HG03175 (cell line): ENCODE measurements around the gene WWOX.

Source experiments
- ATAC-seq: cut with Tn5 transposase; IDR thresholded peaks from one replicate; pipeline ENCODE4 v1.9.1; 2021; ENCODE audit warnings: mild to moderate bottlenecking, moderate library complexity; ENCODE audit not compliant: unreplicated experiment

WWOX gene

DNA sequence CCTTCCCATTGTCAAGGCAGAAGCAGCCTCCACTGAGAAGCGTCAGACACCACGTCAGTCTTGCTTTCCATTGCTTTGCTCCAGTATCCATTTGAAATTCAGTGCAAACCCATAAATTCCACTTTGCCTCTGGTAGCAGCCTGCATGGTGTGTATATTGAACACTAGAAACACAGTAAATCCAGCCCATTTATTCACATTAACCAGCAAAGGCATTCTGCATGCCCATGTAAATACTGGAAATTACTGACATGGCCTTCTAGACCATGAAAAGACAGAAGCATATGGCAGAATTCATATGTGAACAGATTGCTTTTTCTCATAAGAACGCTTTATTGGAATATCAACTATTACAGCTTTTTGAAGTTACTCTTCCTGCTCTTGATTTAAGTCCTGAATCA lies 595.0 kb downstream of the WWOX start:
- ATAC-seq, result no peak

DNA sequence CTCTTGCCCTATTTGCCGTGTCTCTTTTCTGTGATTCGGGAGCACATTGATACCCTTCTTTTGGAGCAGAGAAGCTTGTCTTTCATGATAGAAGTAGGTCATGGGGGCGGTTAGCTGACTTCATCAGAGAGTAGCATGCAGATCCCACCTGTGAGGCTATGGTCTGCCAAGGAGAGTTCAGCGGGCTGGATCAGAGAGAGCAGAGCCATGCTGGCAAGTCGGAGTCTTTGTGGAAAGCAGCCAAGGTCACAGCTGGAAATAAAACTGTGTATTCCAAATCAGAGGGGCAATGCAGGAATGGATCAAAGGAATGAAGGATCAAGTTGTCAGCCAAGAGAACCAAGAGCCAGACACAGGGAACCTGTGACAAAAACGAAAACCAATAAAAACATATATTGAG lies 595.9 kb downstream of the WWOX start:
- no peak for ATAC-seq

DNA sequence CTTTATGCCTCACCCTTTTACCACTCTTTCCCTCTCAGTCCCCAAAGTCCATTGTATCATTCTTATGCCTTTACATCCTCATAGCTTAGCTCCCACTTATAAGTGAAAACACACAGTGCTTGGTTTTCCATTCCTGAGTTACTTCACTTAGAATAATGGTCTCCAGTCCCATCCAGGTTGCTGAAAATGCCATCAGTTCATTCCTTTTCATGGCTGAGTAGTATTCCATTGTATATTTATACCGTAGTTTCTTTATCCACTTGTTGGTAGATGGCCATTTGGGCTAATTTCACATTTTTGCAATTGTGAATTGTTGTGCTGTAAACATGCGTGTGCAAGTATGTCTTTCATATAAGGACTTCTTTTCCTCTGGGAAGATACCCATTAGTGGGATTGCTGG lies 597.3 kb downstream of the WWOX start:
- no peak for ATAC-seq

DNA sequence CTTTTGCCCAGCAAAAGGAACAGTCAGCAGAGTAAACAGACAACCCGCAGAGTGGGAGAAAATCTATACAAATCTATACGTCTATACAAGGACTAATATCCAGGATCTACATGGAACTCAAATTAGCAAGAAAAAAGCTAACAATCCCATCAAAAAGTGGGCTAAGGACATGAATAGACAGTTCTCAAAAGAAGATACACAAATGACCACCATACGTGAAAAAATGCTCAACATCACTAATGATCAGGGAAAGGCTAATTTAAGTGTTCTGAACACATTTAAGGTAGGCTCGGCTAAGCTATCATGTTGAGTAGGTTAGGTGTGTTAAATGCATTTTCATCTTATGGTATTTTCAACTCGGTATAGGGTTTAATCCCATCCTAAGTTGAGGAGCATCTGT lies 598.0 kb downstream of the WWOX start:
- ATAC-seq, result no peak

DNA sequence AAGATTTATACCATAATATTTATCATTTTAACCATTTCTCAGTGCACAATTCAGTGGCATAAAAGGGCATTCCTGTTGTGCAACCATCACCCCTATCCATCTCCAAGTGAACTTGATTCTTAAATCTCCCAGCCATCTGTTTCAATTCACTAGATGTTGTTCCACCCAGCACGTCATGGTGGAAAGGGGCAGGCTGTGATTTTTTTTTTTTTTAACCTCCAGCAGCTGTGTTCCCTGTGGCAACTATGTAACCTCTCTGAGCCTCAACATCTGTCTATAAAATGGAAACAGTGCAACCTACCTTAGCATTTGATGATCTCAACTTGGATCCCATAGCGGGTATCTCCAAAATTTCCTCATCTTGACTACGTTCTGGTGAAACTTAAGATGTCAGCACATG lies 604.5 kb downstream of the WWOX start:
- no peak for ATAC-seq

DNA sequence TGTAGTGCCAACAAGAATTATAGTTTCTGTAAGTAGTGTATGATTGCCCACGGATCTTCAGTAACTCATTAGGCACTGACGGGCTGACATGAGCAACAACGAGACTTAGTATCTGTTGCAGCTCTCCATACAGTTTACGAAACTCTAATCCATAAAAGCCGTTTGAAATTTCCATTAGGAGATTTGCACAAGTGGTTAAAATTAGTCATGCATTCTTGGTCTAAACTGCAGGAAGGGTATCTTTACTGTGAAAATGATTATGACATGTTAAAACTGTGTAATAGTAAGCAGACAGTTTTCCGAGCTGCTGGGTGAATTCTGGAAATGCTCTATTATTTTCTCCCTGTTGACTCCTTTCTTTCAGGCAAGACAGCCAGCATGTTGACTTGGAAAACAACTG lies 605.0 kb downstream of the WWOX start:
- ATAC-seq, result no peak

DNA sequence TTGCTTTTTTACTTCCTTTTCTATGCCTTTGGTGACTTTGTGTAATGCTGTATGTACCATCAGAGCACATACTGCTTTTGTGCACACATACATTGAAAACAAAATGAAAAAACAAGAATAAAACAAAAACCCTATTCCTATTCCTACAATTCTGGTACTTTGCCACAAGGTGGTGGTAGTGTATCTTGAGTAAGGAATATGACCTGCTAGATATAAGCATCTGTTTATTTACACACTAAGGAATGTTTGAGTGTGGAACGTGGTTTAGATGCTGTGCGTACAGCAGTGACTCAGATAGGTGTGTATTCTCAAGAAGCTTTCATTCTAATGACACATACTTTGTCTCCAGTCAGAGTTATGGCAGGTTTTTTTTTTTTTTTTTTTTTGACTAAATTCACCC lies 606.2 kb downstream of the WWOX start:
- no peak for ATAC-seq

DNA sequence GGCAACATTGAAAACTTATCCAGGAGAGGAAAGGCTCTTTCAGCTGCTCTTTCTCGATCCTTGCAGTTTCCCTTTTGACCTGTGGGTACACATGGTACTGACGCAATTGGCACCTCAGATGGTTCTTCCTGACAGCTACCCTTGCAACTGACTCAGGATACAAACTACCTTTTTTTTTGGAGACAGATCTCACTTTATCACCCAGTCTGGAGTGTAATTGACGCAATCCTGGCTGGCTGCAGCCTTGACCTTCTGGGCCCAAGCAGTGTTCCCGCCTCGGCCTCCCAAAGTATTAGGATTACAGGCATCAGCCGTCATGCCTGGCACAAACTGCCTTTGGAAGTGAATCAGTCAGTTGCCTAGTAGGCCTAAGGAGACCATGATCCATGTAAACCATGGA lies 607.2 kb downstream of the WWOX start:
- ATAC-seq, result no peak

DNA sequence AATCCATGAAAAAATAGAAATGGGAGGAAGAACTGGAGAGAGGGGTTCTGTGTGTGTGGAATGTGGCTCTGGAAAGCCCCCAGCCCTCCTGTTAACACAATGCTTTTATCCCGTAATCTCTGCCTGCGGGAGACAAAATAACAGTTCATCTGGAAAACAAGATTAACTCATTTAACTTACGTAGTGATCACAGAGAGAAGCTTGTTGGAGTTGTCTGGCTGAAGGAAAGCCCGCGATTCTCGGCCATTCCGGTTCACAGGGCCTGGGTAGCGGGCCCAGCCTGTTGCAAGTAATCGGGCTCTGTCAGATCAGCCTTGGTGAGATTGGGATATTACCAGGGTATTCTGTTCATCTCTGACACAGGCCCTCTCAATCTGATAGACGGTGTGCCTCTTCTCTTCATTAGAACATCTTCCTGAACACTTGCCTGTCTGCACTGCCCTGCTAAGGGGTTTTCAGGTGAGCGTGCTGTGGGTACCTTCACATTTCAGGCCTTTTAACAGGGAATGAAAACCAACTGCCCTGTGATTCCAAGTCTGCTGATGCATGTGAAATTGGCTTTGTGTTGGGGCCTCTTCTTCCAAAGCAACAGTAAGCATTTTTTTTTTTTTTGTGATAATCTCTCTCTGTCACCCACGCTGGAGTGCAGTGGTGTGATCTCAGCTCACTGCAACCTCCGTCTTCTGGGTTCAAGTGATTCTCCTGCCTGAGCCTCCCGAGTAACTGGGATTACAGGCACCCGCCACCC lies 609.9 kb downstream of the WWOX start:
- ATAC-seq, result no peak

DNA sequence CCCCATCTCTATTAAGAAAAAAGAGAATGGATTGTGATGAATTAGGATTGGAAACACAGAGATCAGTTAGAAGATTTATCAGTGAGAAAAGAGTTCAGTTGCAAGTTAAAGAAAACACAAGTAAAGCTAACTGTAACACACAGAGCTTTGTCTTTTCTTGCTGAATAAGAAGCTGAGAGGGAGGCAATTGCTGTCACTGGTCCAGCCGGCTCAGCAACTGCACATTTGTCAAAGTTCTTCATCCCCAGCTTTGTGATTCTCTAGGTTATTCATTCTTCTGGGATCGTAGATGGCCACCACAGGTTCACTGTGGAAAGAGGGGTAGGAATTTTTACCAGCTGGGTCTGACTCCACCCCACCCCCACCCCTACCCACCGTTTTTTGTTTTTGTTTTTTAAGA lies 615.7 kb downstream of the WWOX start:
- no peak for ATAC-seq

DNA sequence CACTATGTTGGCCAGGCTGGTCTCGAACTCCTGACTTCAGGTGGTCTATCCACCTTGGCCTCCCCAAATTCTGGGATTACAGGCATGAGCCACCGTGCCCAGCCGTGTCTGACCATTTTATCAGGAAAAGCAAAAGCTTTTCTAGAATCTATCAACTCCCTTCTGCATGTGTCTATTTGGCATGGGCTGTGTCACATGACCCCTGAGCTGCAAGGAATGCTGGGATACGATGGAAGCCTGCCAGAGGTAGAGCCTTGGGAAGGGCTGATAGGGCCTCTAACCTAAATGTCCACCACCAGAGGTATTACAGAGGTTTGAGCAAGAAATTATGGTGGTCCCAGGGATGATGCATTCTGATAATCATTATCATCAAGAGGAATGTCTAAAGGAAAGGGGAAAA lies 616.2 kb downstream of the WWOX start:
- ATAC-seq, result no peak

DNA sequence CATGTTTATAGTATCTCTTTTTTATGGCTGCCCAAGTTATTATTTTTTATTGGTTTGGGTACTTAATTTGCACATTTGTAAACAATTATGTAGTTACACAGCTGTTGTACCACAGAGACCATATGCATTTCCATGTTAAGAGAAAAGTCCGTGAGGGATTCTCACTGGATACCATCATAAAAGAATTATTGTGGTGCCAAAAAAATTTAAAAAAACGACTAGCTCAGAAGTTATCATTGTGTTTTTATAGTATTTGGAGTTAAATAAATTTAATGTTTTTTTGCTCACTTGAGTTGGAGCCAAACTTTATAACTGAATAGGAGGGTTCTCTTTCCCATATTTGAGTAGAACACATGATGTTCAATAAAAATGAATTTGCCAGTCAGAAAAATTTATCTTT lies 618.7 kb downstream of the WWOX start:
- no peak for ATAC-seq

DNA sequence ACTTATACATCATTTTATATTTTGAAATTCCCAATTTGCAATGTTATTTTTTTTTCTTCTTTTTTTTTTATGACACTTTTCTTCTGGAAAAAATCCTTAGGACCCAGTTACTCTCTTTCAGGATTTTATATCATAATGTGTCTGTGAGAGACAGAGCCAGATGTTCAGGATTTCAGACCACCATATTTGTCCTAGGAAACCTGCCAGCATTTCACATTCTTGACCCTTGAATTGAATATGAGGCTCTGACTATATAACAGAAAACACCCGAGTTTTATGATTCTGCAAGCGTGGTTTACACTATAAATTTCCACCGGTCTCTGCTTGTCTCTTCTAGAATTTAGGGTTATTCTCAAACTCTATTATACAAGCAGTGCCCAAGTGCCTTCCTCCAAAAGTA lies 621.0 kb downstream of the WWOX start:
- ATAC-seq, result no peak

DNA sequence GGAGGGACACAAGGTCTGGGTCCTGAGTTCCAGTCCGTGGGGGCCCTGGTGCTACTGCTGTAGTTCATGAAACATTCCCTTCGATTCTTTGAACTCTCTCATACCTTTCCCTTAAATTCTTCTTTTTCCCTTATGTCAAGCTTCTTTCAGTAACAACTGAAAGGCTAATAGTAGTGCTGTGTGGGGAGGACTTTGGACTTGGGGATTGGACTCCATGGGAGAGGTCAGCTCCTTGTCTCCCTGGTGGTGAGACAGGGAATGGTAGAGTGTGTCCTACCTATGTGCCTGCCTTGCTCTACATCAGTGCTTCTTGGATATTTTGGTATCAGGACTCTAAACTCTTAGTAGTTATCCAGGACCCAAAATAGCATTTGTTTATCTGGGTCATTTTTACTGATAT lies 628.1 kb downstream of the WWOX start:
- no peak for ATAC-seq

DNA sequence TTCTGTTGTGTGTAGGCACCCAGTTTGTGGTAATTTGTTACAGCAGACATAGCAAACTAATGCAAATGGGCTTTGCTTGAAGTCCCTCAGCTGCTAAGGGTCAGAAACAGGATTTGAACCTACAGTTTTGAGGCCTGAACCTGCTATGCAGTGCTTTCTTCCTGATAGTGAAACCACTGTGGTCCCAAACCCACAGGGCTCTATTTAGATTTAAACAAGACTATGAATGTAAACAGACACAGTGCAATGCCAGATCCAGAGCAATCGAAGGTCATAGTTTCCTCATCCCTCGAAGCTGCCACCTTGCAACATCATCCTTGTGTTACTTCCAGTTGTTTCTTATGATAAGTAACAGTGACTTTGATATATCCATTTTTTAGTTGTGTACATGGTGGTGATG lies 630.2 kb downstream of the WWOX start:
- peak; percentile 64 for ATAC-seq

DNA sequence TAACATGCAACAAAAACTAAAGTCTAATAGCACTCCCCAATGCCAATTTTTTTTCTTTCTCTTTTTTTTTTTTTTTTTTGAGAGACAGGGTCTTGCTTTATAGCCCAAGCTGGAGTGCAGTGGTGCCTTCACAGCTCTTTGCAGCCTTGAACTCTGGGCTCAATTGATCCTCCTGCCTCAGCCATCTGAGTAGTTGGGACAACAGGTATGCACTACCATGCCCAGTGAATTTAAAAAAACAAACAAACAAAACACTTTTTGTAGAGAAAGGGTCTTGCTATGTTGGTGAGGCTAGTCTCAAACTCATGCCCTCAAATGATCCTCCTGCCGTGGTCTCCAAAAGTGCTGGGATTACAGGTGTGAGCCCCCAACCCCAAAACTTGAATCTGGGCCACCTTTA lies 632.3 kb downstream of the WWOX start:
- ATAC-seq, result no peak

DNA sequence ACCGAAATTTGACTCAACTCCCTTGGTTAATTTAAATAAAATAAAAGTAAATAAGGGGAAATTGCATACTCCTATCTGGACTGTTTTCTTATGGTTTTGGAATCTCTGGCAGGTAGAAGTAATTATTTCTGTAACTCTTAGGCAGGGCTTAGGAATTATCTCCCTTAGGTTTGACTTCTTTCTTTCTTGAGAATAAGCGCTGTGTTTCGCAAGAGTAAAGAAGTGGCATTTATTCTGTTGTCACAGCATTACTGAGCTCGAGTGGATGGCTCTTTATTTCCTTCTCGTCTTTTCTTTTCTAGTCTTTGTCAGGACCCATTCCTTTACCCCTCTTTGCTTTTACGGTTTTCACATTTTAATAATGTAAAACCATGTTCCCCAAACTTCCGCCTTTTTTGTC lies 633.2 kb downstream of the WWOX start:
- no peak for ATAC-seq

DNA sequence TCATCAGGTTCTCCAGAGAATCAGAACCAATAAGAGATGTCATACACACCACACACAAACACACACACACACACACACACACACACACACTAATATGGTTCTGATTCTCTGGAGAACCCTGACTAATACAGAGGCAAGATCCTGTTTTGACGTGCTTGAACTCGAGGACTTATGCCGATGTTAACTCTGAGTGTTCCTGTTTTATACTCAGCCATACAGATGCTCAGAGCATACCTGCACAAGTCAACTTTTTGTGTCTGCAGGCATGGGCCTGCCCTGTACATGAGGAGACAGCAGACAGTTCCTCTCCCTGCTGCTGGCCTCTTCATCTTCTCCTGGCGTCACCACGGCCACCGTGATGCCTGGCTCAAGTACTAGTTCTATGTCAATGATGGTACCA lies 635.9 kb downstream of the WWOX start:
- ATAC-seq, result no peak

DNA sequence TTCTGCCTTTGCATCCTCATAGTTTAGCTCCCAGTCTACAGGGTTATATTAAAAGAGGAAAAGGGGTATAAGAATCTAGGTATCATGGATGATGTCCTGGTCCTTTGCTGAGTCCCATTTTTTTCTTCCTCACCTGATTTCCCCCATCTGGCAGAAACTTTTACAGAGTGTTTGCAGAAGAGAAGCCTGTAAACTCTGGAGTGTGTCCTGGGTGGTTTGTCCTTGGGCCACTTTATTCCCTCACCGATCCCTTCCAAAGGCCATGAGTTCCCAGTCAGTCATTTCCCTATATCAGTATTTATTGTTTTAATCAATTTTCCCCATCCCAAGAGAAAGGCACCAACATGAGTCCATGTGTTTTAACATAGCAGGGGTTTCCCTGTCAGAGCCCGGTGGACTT lies 638.2 kb downstream of the WWOX start:
- ATAC-seq, result no peak

DNA sequence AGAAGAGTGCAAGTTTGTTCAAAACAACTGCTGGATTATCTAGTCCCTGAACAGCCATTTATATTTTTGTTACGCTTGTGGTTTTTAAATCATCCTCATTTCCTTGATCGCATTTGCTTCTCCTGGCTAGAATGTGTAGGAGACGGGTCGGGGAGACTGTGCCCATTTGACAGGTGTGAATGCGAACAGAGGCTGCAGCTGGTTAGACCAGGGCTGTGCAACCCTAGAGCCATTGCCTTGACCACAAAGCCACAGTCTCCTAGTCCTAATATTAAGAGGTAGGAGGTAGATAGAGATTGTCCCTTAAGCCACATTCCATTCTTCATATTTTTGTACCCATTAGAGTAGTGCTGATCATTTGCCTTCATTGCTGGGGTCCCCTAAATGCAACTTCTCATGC lies 639.1 kb downstream of the WWOX start:
- no peak for ATAC-seq

DNA sequence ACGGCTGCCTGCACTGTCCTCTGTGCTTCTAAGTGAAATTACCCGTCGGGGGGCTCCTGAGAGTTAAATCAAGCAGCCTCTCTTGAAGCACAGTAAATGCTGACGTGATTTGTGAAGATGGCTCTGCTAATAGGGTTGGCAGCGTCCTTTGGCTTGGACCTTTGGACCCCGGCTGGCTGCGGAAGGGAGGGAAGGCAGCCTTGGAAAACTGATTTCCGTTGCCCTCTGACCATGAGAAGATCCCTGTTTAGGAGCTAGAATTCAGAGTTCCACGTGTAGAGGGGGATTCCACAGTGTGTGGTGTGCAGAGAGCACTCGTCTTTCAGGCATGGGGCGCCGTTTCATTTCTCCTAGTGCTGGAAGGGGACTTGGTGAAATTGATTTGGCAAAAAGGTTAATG lies 640.8 kb downstream of the WWOX start:
- no peak for ATAC-seq

DNA sequence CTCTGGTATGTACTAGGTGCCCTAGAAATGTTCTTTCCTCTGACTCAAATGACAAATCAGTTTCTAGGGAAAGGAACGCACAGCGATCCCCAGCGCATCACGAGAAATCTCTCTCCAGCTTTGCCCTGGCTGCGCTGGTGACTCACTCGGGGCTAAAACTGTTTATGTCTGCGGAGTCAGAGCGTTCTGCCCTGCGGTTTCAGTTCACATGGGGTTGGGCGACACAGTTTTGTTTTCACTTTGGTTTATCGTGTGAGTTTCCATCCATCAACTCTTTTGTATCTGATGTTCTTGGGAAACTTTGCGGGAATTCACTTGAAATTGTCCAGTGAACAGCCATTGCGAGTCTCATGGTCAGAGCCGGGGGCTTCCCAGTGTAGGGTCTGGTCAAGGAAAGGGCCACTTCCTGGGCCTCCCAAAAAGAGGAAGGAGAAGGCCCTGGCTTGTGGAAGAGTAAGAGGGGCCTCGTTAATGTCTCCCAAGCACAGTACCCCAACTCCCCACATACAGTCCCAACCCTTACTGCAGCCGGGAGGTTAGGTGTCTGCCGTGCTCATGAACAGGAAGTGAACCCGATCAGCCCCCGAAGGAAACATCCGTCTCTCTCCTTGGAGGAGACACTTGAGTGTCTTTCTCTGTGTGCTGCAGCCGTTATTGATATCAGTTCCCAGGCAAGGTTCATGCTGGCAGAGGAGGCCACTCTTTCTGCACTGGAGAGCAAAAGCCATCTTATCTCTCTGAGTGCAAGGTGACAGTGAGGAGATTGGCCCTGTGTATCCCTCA lies 643.2 kb downstream of the WWOX start:
- peak; percentile 96 for ATAC-seq

DNA sequence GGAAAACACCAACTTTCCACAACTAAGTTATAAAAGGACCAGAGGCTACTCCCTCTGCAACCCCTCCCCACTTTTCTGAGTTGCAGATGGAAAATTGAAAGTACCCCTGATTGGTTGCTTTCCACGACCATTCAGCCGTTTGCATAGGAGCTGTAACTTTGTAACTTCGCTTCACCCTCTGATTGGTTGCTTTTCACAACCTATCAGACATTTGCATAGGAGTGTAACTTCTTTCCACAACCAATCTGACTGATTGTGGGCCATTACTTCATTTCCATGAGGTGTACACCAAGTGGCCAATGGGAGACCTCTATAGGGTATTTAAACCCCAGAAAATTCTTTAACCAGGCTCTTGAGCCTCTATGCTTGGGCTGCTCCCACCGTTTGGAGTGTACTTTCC lies 644.1 kb downstream of the WWOX start:
- ATAC-seq, result no peak
